ENCODE measurements around the gene C19orf18.

Gene C19orf18

GRCh38 chr19:57947419-57948134 is 26.8 kb downstream of the C19orf18 start, which contains the start of gene ZNF256:
ZNF256 (minus strand) TSS chr19:57947706; CDS start chr19:57947474, 232 bp downstream.
- DNase-seq (ENCODE audit: low read depth in 2 of 2) = peak; percentile 63 to 72

GRCh38 chr19:57947088-57947418 is 27.3 kb downstream of the C19orf18 start:
- no peak for DNase-seq (ENCODE audit: low read depth in 2 of 2)

GRCh38 chr19:57946316-57946715 is 28.0 kb downstream of the C19orf18 start:
- no peak for DNase-seq (ENCODE audit: low read depth in 2 of 2)

GRCh38 chr19:57941593-57941992 is 32.7 kb downstream of the C19orf18 start:
- DNase-seq (ENCODE audit: low read depth in 2 of 2) = no peak

- DNase-seq (ENCODE audit: low read depth in 2 of 2) = no peak
Observed at GRCh38 chr19:57935731-57936130, 38.6 kb downstream of the C19orf18 start.

GRCh38 chr19:57934820-57935665 is 39.3 kb downstream of the C19orf18 start, which contains the start of gene ZNF418:
ZNF418 (minus strand) TSS chr19:57935402; CDS start chr19:57933822, 1,580 bp downstream.
- DNase-seq (ENCODE audit: low read depth in 2 of 2) = peak; percentile 12 to 14

GRCh38 chr19:57927587-57927986 is 46.7 kb downstream of the C19orf18 start:
- DNase-seq (ENCODE audit: low read depth in 2 of 2) = no peak

- DNase-seq (ENCODE audit: low read depth in 2 of 2) = peak; percentile 66 to 69
Observed at GRCh38 chr19:57916168-57916995, 58.0 kb downstream of the C19orf18 start, which contains the start of gene ZNF417. ZNF417 (minus strand) TSS chr19:57916592; CDS start chr19:57916411, 181 bp downstream.

- no peak for DNase-seq (ENCODE audit: low read depth in 2 of 2)
Observed at GRCh38 chr19:57914531-57914930, 59.8 kb downstream of the C19orf18 start.

Measured in stimulated activated CD8-positive, alpha-beta memory T cell treated with anti-CD3 and anti-CD28 coated beads, Interleukin-7, amount 100 ng/mL, for 1 hour (primary cell).